ENCODE measurements around the gene MAGI1.

GRCh38 chr3:65552434-65552833 is 486.3 kb downstream of the MAGI1 start:
- no peak for TF ChIP-seq CTCF (conservative IDR thresholded peaks at IDR 0.05)
- no peak for TF ChIP-seq ZFX (IDR thresholded peaks at IDR 0.05)

All from C4-2B (cell line).